HG03135 (cell line): Measurements from ENCODE around the gene ZNF652.
A peak's percentile ranks its signal among the peaks of the same experiment; 100 is the strongest.
"Not testable (repeated sequence)": the region's sequence is repeated elsewhere in the genome, so short reads cannot be mapped to it uniquely, and the experiment has no call there.

ENCODE experiments used
- ATAC-seq: cut with Tn5 transposase; IDR thresholded peaks from one replicate; pipeline ENCODE4 v1.9.1; 2021; ENCODE audit warnings: mild to moderate bottlenecking, moderate library complexity; ENCODE audit not compliant: unreplicated experiment

The ZNF652 gene

DNA sequence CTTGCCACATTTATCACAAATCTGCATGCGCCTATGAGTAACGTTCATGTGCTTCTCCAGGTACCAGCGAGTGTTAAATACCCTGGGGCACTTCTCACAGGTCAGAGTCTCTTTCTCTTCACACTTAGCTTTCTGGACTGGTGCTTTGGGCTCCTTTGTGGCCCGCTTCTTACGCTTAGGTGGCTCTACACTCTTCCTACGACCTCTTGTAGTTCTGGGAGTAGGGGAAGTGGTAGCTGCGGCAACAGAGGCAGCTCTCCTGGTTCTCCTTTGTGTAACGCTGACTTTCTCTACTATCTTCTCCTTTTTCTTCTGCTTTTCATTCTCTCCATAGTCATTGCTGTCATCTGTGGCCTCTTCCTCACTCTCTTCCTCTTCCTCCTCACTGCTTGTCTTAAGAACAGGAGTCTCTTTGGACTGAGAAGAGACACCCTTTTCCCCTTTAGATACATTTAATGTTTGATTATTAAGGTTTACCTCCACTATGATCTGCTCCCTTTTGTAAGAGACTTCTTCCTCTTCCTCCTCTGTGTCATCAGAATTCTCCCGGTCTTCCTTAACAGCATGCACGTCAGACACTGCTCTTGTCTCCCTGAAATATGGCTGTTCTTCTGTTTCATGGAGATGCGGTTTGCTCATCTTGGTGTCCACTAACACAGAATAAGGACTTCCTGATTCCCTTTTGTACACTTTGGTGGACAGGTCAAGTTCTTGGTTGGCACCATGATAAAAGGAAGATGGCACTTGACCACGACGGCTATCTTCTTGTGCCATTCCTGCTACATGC lies 45.0 kb downstream of the ZNF652 start:
- no peak for ATAC-seq

DNA sequence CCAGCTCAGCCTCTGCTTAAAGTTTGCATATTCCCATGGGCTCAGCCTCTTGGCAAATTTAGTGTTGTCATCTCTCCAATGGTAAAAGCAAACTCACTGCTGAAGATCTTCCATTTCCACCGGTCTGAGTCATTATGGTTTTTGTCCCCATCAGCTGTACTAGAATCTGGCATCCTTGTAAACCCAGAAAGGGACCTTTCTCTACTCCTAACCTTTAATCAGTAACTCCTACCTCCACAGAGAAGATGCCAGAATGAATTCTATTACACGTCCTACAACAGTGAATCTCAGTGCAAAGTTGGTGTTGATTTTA lies 45.8 kb downstream of the ZNF652 start:
- ATAC-seq: no peak

- peak; percentile 87 for ATAC-seq
Observed at GRCh38 chr17:49315551-49316257, 46.3 kb downstream of the ZNF652 start.

GRCh38 chr17:49312722-49313121 lies 49.3 kb downstream of the ZNF652 start:
- no peak for ATAC-seq

- ATAC-seq: no peak
Observed at GRCh38 chr17:49299996-49300395, 62.1 kb downstream of the ZNF652 start.

- no peak for ATAC-seq
Observed at GRCh38 chr17:49298371-49298976, 63.6 kb downstream of the ZNF652 start.

DNA sequence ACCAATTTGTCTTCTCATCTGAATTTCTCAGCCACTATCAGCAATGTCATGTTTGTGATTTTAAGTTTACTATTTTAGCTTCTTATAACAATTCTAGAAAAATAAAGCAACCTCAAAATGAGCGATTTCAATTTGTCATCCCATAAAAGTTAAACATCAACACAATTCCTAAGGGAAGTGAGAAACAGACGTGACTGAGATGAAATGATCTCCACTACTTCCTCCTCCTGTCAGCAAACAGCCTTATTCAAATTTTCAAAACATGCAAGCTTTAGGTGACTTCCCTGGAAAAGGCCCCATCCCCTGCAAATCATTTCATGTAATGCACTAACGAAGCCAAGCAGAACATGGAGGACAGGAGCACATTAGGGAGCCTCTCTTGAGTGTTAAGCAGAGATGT lies 64.9 kb downstream of the ZNF652 start:
- no peak for ATAC-seq

DNA sequence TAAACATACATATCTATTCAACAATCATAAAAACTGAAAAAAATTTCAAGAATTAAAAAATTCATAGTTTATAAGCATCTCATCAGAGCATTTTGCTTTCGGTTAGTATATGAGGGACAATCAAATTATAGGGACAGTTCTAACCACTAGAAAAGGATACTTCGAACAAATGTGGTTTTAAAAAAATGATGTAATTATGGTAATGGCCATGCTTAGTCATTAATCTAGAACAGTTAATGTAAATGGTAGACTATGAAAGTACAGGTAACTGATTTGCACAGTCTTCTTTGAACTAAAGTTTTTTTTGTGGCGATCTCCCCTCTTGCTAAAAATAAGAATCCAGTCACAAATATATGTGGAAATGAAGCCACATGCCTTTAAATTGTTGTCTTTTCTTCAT lies 67.9 kb downstream of the ZNF652 start:
- ATAC-seq: no peak

DNA sequence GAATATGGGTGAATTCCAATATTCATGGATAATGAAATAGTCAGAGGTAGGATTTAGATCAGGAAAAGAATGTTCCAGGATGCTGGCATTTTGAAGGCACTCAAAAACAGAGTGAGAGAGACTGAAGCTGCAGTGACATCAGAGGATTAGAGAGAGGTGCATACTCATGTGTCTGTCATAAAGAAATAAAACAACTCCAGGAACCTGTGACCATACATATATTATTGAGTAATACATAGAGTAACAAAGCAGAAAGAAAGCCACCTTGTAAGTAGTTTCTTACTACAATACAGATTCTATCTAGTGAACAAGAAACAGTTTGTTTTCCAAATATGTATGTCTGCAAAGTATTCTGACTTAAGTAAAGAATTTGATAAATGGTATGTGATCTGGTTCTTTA lies 69.1 kb downstream of the ZNF652 start:
- ATAC-seq: no peak

GRCh38 chr17:49291929-49292328 lies 70.1 kb downstream of the ZNF652 start:
- ATAC-seq: no peak

GRCh38 chr17:49290690-49291359 lies 71.2 kb downstream of the ZNF652 start:
- ATAC-seq: no peak

- no peak for ATAC-seq
Observed at GRCh38 chr17:49288388-49288787, 73.7 kb downstream of the ZNF652 start.

- no peak for ATAC-seq
Observed at GRCh38 chr17:49287481-49287880, 74.6 kb downstream of the ZNF652 start.

GRCh38 chr17:49286261-49286973 lies 75.6 kb downstream of the ZNF652 start:
- ATAC-seq: not testable (repeated sequence)

- ATAC-seq: no peak
Observed at GRCh38 chr17:49285716-49286115, 76.3 kb downstream of the ZNF652 start.

- no peak for ATAC-seq
Observed at GRCh38 chr17:49280918-49281317, 81.1 kb downstream of the ZNF652 start.

GRCh38 chr17:49280061-49280460 lies 82.0 kb downstream of the ZNF652 start:
- ATAC-seq: no peak

GRCh38 chr17:49279263-49280015 lies 82.6 kb downstream of the ZNF652 start:
- ATAC-seq: not testable (repeated sequence)

DNA sequence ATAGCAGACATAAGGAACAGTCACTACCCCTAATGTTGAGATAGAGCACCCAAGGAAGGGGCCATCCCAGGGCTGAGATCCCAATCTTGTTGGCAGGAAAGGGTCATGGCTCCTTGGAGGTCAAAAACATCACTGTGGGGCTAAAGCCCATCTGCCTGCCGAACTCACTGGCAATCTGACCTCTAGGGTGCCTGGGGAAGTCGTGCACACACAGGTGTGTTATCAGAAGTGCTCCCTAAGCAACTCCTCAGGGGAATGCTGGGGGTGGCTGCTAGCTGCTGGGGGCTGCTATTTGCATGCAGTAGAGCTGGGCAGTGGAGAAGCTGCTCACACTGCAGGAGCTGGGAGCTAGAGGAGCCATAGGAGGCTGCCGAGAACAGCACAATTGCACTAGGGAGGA lies 84.0 kb downstream of the ZNF652 start:
- no peak for ATAC-seq

GRCh38 chr17:49277638-49278037 lies 84.4 kb downstream of the ZNF652 start:
- ATAC-seq: no peak
